GM23338 (cell line): ENCODE measurements around the gene CALHM2. TPM values are rescaled to one million over a fixed set of nuclear protein-coding genes. Genes with fewer than 3 reads are reported as not detected.
A peak's percentile ranks its signal among the peaks of the same experiment; 100 is the strongest.

ENCODE experiments used
- ATAC-seq: fragments of 200-7000 bp; cut with Tn5 transposase; 3 replicates; pipeline ENCODE4 v1.9.1; 2020
- DNase-seq: peaks from one replicate; pipeline ENCODE4 v3.0.0-alpha.2; 2015; ENCODE audit warnings: low spot score
- H2AFZ ChIP-seq: fragments of 200-600 bp; sonication (generic); 2 replicates; pipeline ENCODE4 v1.8.0; 2016; ENCODE audit warnings: antibody characterized with exemption, mild to moderate bottlenecking, moderate library complexity
- H3F3A ChIP-seq: fragments of 200-600 bp; sonication (generic); replicated peaks from 2 replicates; pipeline ENCODE4 v1.8.0; 2017; ENCODE audit warnings: antibody characterized with exemption, mixed run types, low read depth
- H3K27ac ChIP-seq: fragments of 200-600 bp; sonication (generic); 2 replicates; pipeline ENCODE4 v1.6.1; 2016; ENCODE audit warnings: low read depth
- H3K27me3 ChIP-seq: fragments of 200-600 bp; sonication (generic); 2 replicates; pipeline ENCODE4 v1.8.0; 2016; ENCODE audit warnings: mild to moderate bottlenecking, mixed run types, moderate library complexity; ENCODE audit not compliant: insufficient read depth
- H3K36me3 ChIP-seq: fragments of 200-600 bp; sonication (generic); 2 replicates; pipeline ENCODE4 v1.8.0; 2016; ENCODE audit warnings: mild to moderate bottlenecking; ENCODE audit not compliant: insufficient read depth
- H3K4me1 ChIP-seq: fragments of 200-600 bp; sonication (generic); 2 replicates; pipeline ENCODE4 v1.8.0; 2016; ENCODE audit warnings: mild to moderate bottlenecking, moderate library complexity; ENCODE audit not compliant: insufficient read depth
- H3K4me2 ChIP-seq: fragments of 200-600 bp; sonication (generic); 2 replicates; pipeline ENCODE4 v1.7.1; 2017; ENCODE audit warnings: mixed run types
- H3K4me3 ChIP-seq: fragments of 200-600 bp; sonication (generic); 2 replicates; pipeline ENCODE4 v1.6.1; 2016; ENCODE audit warnings: mixed run types
- H3K79me2 ChIP-seq: fragments of 200-600 bp; sonication (generic); replicated peaks from 2 replicates; pipeline ENCODE4 v1.8.0; 2017; ENCODE audit warnings: mild to moderate bottlenecking; ENCODE audit not compliant: insufficient read depth
- H3K9me2 ChIP-seq: fragments of 200-600 bp; sonication (generic); 2 replicates; pipeline ENCODE4 v1.8.0; 2017; ENCODE audit not compliant: insufficient read depth
- H4K20me1 ChIP-seq: fragments of 200-600 bp; sonication (generic); replicated peaks from 2 replicates; pipeline ENCODE4 v1.8.0; 2017; ENCODE audit warnings: mild to moderate bottlenecking; ENCODE audit not compliant: insufficient read depth
- H3K27ac Mint-ChIP-seq: 2 replicates; pipeline ENCODE4 v1.8.0; 2020; ENCODE audit warnings: inconsistent platforms, mild to moderate bottlenecking, moderate library complexity, mixed read lengths
- H3K27me3 Mint-ChIP-seq: 3 replicates; pipeline ENCODE4 v1.8.0; 2022; ENCODE audit warnings: low read depth, mild to moderate bottlenecking, moderate library complexity, mixed read lengths, inconsistent platforms; ENCODE audit not compliant: insufficient read depth, poor library complexity
- H3K36me3 Mint-ChIP-seq: 3 replicates; pipeline ENCODE4 v1.8.0; 2021; ENCODE audit warnings: low read depth, mild to moderate bottlenecking, inconsistent platforms, moderate library complexity, mixed read lengths
- H3K4me1 Mint-ChIP-seq: 3 replicates; pipeline ENCODE4 v1.8.0; 2020; ENCODE audit warnings: mild to moderate bottlenecking, inconsistent platforms, mixed read lengths
- H3K4me3 Mint-ChIP-seq: 3 replicates; pipeline ENCODE4 v1.8.0; 2021; ENCODE audit warnings: moderate library complexity, mild to moderate bottlenecking, inconsistent platforms, mixed read lengths
- H3K9me3 Mint-ChIP-seq: 3 replicates; pipeline ENCODE4 v1.8.0; 2020; ENCODE audit warnings: moderate library complexity, mild to moderate bottlenecking, inconsistent platforms, mixed read lengths
- CREB1 ChIP-seq: fragments of 250-450 bp; sonication (Bioruptor Pico); IDR thresholded peaks from 2 replicates; pipeline ENCODE4 v1.5.0; 2020; ENCODE audit warnings: low read depth, mild to moderate bottlenecking, moderate library complexity
- ETS1 ChIP-seq: IDR thresholded peaks from 2 replicates; pipeline ENCODE4 v1.6.1; 2016; ENCODE audit warnings: antibody characterized with exemption
- EZH2 ChIP-seq: fragments of 200-600 bp; sonication (generic); IDR thresholded peaks from one replicate; pipeline ENCODE4 v1.8.0; 2017; ENCODE audit warnings: antibody characterized with exemption, mild to moderate bottlenecking, low read depth; ENCODE audit not compliant: unreplicated experiment
- REST ChIP-seq: IDR thresholded peaks from one replicate; pipeline ENCODE4 v1.6.1; 2018; ENCODE audit warnings: antibody characterized with exemption; ENCODE audit not compliant: unreplicated experiment
- STAT1 ChIP-seq: IDR thresholded peaks from one replicate; pipeline ENCODE4 v1.6.1; 2016; ENCODE audit warnings: antibody characterized with exemption; ENCODE audit not compliant: unreplicated experiment
- ZNF114 ChIP-seq: fragments of 250-450 bp; sonication (Bioruptor Pico); IDR thresholded peaks from 2 replicates; pipeline ENCODE4 v1.5.0; 2020; ENCODE audit warnings: mild to moderate bottlenecking, moderate library complexity
- polyA plus RNA-seq: library from polyadenylated mRNA; unstranded; fragments of >200 nt; fragmentation: Nextera tagmentation; extraction: Ambion mirVana; gene quantifications from 2 replicates; pipeline ENCODE4 v1.2.1, GENCODE V29; 2016
- total RNA-seq: library from RNA; depleted of rRNA; stranded (reverse); fragments of >200 nt; shearing (Covaris generic); gene quantifications from 2 replicates; pipeline ENCODE4 v1.2.3, GENCODE V29; 2014
- TF ChIP-seq, protein P1 (sequence below): fragments of 250-450 bp; sonication (Bioruptor Pico); IDR thresholded peaks from 2 replicates; pipeline ENCODE4 v1.5.0; 2020; ENCODE audit warnings: mild to moderate bottlenecking, moderate library complexity

CALHM2 gene
- total and polyA plus RNA-seq, 2 experiments from 2014 or later, result 2.1 to 2.2 TPM

- TF ChIP-seq, protein P1, sequence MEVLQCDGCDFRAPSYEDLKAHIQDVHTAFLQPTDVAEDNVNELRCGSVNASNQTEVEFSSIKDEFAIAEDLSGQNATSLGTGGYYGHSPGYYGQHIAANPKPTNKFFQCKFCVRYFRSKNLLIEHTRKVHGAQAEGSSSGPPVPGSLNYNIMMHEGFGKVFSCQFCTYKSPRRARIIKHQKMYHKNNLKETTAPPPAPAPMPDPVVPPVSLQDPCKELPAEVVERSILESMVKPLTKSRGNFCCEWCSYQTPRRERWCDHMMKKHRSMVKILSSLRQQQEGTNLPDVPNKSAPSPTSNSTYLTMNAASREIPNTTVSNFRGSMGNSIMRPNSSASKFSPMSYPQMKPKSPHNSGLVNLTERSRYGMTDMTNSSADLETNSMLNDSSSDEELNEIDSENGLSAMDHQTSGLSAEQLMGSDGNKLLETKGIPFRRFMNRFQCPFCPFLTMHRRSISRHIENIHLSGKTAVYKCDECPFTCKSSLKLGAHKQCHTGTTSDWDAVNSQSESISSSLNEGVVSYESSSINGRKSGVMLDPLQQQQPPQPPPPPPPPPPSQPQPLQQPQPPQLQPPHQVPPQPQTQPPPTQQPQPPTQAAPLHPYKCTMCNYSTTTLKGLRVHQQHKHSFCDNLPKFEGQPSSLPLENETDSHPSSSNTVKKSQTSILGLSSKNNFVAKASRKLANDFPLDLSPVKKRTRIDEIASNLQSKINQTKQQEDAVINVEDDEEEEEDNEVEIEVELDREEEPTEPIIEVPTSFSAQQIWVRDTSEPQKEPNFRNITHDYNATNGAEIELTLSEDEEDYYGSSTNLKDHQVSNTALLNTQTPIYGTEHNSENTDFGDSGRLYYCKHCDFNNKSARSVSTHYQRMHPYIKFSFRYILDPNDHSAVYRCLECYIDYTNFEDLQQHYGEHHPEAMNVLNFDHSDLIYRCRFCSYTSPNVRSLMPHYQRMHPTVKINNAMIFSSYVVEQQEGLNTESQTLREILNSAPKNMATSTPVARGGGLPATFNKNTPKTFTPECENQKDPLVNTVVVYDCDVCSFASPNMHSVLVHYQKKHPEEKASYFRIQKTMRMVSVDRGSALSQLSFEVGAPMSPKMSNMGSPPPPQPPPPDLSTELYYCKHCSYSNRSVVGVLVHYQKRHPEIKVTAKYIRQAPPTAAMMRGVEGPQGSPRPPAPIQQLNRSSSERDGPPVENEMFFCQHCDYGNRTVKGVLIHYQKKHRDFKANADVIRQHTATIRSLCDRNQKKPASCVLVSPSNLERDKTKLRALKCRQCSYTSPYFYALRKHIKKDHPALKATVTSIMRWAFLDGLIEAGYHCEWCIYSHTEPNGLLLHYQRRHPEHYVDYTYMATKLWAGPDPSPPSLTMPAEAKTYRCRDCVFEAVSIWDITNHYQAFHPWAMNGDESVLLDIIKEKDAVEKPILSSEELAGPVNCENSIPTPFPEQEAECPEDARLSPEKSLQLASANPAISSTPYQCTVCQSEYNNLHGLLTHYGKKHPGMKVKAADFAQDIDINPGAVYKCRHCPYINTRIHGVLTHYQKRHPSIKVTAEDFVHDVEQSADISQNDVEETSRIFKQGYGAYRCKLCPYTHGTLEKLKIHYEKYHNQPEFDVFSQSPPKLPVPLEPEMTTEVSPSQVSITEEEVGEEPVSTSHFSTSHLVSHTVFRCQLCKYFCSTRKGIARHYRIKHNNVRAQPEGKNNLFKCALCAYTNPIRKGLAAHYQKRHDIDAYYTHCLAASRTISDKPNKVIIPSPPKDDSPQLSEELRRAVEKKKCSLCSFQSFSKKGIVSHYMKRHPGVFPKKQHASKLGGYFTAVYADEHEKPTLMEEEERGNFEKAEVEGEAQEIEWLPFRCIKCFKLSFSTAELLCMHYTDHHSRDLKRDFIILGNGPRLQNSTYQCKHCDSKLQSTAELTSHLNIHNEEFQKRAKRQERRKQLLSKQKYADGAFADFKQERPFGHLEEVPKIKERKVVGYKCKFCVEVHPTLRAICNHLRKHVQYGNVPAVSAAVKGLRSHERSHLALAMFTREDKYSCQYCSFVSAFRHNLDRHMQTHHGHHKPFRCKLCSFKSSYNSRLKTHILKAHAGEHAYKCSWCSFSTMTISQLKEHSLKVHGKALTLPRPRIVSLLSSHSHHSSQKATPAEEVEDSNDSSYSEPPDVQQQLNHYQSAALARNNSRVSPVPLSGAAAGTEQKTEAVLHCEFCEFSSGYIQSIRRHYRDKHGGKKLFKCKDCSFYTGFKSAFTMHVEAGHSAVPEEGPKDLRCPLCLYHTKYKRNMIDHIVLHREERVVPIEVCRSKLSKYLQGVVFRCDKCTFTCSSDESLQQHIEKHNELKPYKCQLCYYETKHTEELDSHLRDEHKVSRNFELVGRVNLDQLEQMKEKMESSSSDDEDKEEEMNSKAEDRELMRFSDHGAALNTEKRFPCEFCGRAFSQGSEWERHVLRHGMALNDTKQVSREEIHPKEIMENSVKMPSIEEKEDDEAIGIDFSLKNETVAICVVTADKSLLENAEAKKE, result no peak
- TF ChIP-seq ETS1, result no peak
- TF ChIP-seq STAT1, result no peak
- no peak for TF ChIP-seq EZH2
- no peak for TF ChIP-seq ZNF114 (CRISPR knock-in tag)
- TF ChIP-seq CREB1 (CRISPR knock-in tag), result no peak
These were observed 21.1 kb upstream of the CALHM2 start (continued) for GRCh38 chr10:103473261-103473671.

GRCh38 chr10:103472005-103472404, 19.8 kb upstream of the CALHM2 start:
- Histone ChIP-seq H3K79me2 (no peaks in the 10 kb centered on the region), H3K27me3 (no peaks in the 10 kb centered on the region), H3K27ac (no peak overlapping the region), H3K36me3 (no peaks in the 10 kb centered on the region), H3F3A (no peaks in the 10 kb centered on the region), H3K4me2 (no peak overlapping the region; the same call in 1 of the 2 replicates), H3K4me1 (no peaks in the 10 kb centered on the region), H2AFZ (peak overlapping the region; percentile 85; the same call in 1 of the 2 replicates), H3K4me3 (no peak overlapping the region), H3K9me2 (no peaks in the 10 kb centered on the region), H4K20me1 (no peaks in the 10 kb centered on the region)
- DNase-seq, result no peak
- no peak overlapping the region for H3K27ac Mint-ChIP-seq
- TF ChIP-seq ETS1 (no peak), REST (no peak)
- no peak for ATAC-seq
- H3K9me3 Mint-ChIP-seq, result no peaks in the 10 kb centered on the region
- no peaks in the 10 kb centered on the region for H3K36me3 Mint-ChIP-seq
- peaks cover 19% of the 10 kb centered on the region for H3K27me3 Mint-ChIP-seq
- H3K4me1 Mint-ChIP-seq, result peaks cover 31% of the 10 kb centered on the region
- H3K4me3 Mint-ChIP-seq, result no peak overlapping the region
